ENCODE data around the gene SESN1.

Gene SESN1

GRCh38 chr6:109060571-109060970 lies 34.1 kb downstream of the SESN1 start:
- DNase-seq (ENCODE audit: low read depth): no peak

- DNase-seq (ENCODE audit: low read depth): peak; percentile 31
These were observed 35.0 kb downstream of the SESN1 start for GRCh38 chr6:109059571-109060021.

GRCh38 chr6:109059153-109059552 lies 35.5 kb downstream of the SESN1 start:
- DNase-seq (ENCODE audit: low read depth): no peak

- no peak for DNase-seq (ENCODE audit: low read depth)
These were observed 36.0 kb downstream of the SESN1 start for GRCh38 chr6:109058620-109059019.

- DNase-seq (ENCODE audit: low read depth): no peak
These were observed 38.0 kb downstream of the SESN1 start for GRCh38 chr6:109056661-109057060.

GRCh38 chr6:109055771-109056235 lies 38.8 kb downstream of the SESN1 start:
- DNase-seq (ENCODE audit: low read depth): no peak

GRCh38 chr6:109053336-109053735 lies 41.3 kb downstream of the SESN1 start:
- DNase-seq (ENCODE audit: low read depth): no peak

- DNase-seq (ENCODE audit: low read depth): no peak
These were observed 41.8 kb downstream of the SESN1 start for GRCh38 chr6:109052852-109053251.

GRCh38 chr6:109052018-109052651 lies 42.5 kb downstream of the SESN1 start:
- DNase-seq (ENCODE audit: low read depth): no peak

- no peak for DNase-seq (ENCODE audit: low read depth)
These were observed 43.2 kb downstream of the SESN1 start for GRCh38 chr6:109051301-109052017.

GRCh38 chr6:109050447-109051102 lies 44.1 kb downstream of the SESN1 start:
- no peak for DNase-seq (ENCODE audit: low read depth)

- DNase-seq (ENCODE audit: low read depth): no peak
These were observed 44.6 kb downstream of the SESN1 start for GRCh38 chr6:109050012-109050411.

GRCh38 chr6:109048670-109049415 lies 45.8 kb downstream of the SESN1 start:
- no peak for DNase-seq (ENCODE audit: low read depth)

- DNase-seq (ENCODE audit: low read depth): no peak
These were observed 46.5 kb downstream of the SESN1 start for GRCh38 chr6:109048176-109048575.

GRCh38 chr6:109045493-109045892 lies 49.2 kb downstream of the SESN1 start:
- DNase-seq (ENCODE audit: low read depth): no peak

- no peak for DNase-seq (ENCODE audit: low read depth)
These were observed 54.9 kb downstream of the SESN1 start for GRCh38 chr6:109039795-109040194.

GRCh38 chr6:109038837-109039398 lies 55.7 kb downstream of the SESN1 start:
- DNase-seq (ENCODE audit: low read depth): no peak

- DNase-seq (ENCODE audit: low read depth): no peak
These were observed 57.9 kb downstream of the SESN1 start for GRCh38 chr6:109036574-109037294.

- DNase-seq (ENCODE audit: low read depth): no peak
These were observed 60.1 kb downstream of the SESN1 start for GRCh38 chr6:109034526-109034925.

- DNase-seq (ENCODE audit: low read depth): no peak
These were observed 61.0 kb downstream of the SESN1 start for GRCh38 chr6:109033655-109034054.

- DNase-seq (ENCODE audit: low read depth): no peak
These were observed 63.2 kb downstream of the SESN1 start for GRCh38 chr6:109031416-109031815.

All from non-pigmented ciliary epithelial cell (primary cell).